H1 (cell line): ENCODE data around the gene DTX2. TPM values are rescaled to one million over a fixed set of nuclear protein-coding genes. Genes with fewer than 3 reads are reported as not detected.

Experiments used
- CREB1 ChIP-seq: IDR thresholded peaks from 2 replicates; pipeline ENCODE4 v1.6.1; 2012; ENCODE audit warnings: inconsistent platforms
- KDM5A ChIP-seq: fragments of 200-600 bp; IDR thresholded peaks from 2 replicates; pipeline ENCODE4 v1.7.1; 2012; ENCODE audit warnings: mild to moderate bottlenecking, low read length, inconsistent platforms, mixed read lengths
- POU5F1 ChIP-seq: IDR thresholded peaks from 2 replicates; pipeline ENCODE4 v1.6.1; 2011; ENCODE audit warnings: low read depth, mild to moderate bottlenecking, low read length, moderate library complexity
- TAF7 ChIP-seq: optimal IDR thresholded peaks from 2 replicates; pipeline ENCODE3; 2011; ENCODE audit warnings: low read depth, mild to moderate bottlenecking, inconsistent platforms, low read length, moderate library complexity, borderline replicate concordance
- polyA plus RNA-seq, 7 experiments: library from polyadenylated mRNA; depleted of rRNA in 3 of 7; stranded (reverse) in 5 of 7; unstranded in 2 of 7; fragments of >200 nt in 5 of 7; fragments of 200-250 nt in 2 of 7; gene quantifications; 1 replicate in 5 of 7; 2 replicates in 1 of 7; 4 replicates in 1 of 7; pipeline versions ENCODE4 v1.2.1 to v1.2.3, GENCODE V29; 2011 to 2013; ENCODE audit warnings: missing spikeins in 2 of 7, mixed read lengths in 2 of 7
- total RNA-seq: library from RNA; stranded (reverse); fragmentation: NEBNext Ultra II Directional; extraction: Animal tissue kit (Norgen Biotek cat#: 25700); gene quantifications from 2 replicates; pipeline ENCODE4 v1.2.1, GENCODE V29; 2021

DTX2 gene
- total and polyA plus RNA-seq, 2 of the 8 experiments (the other 6 are each of a cell fraction or from before 2014, with no cell fraction given), result 37.4 to 59.1 TPM

GRCh38 chr7:76428868-76429805 lies 32.4 kb upstream of the DTX2 start (continued):
- TF ChIP-seq KDM5A (no peak), CREB1 (no peak), POU5F1 (no peak), TAF7 (no peak)
